Cerebellar nuclear complex (tissue), 1 donor: Measurements from ENCODE around the gene CSTF3.

Source experiments
- DNase-seq, 2 experiments: peaks; one replicate each; lab custom pipeline; 2025; lab: John Stamatoyannopoulos, UW

CSTF3 gene

GRCh38 chr11:33040862-33041453 is 120.3 kb downstream of the CSTF3 start:
- no peak for DNase-seq

GRCh38 chr11:33040033-33040861 is 121.0 kb downstream of the CSTF3 start:
- no peak for DNase-seq

- DNase-seq, result peak in 1 of 2 experiments; percentile 60
Measured at GRCh38 chr11:33039274-33040032, 121.8 kb downstream of the CSTF3 start, which contains the start of gene TCP11L1. Gene TCP11L1 (plus strand): TSS chr11:33039572. CDS start chr11:33043774, 4,202 bp downstream.

GRCh38 chr11:33035011-33035410 is 126.3 kb downstream of the CSTF3 start:
- DNase-seq, result no peak
